ENCODE results near the gene GPR61.

- TF ChIP-seq POLR2A (IDR thresholded peaks at IDR 0.05; ENCODE audit: low read length) (no peak), GATA1 (IDR thresholded peaks at IDR 0.05; ENCODE audit: low read depth, low read length) (no peak)
Observed at GRCh38 chr1:109570414-109570813, 30.7 kb downstream of the GPR61 start.
